ENCODE results near the gene TSHR. TPM values are rescaled to one million over a fixed set of nuclear protein-coding genes. Genes with fewer than 3 reads are reported as not detected.
"Not testable (repeated sequence)": the region's sequence is repeated elsewhere in the genome, so short reads cannot be mapped to it uniquely, and the experiment has no call there.

Gene TSHR
- total RNA-seq (2014; rRNA removed) (not detected in 2 replicates), Bru-seq, nascent RNA (percentile 2 among the genes with signal in this experiment), BruChase-seq, experiment 1, labeled RNA remaining after a 6-hour chase (percentile 1 among the genes with signal in this experiment), BruChase-seq, experiment 2, labeled RNA remaining after a 2-hour chase (percentile 1 among the genes with signal in this experiment)
- long read RNA-seq = 0 reads

DNA sequence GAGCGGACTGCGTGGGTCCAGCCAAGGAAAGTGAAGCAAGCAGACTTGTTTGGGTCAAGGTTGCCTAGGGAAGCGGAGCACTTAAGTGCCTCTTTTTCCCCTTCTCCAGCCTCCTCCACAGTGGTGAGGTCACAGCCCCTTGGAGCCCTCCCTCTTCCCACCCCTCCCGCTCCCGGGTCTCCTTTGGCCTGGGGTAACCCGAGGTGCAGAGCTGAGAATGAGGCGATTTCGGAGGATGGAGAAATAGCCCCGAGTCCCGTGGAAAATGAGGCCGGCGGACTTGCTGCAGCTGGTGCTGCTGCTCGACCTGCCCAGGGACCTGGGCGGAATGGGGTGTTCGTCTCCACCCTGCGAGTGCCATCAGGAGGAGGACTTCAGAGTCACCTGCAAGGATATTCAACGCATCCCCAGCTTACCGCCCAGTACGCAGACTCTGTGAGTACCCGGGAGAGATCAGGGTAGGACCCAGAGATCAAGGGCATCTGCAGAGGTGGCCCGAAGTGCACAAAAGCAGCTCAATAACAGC, at the start of gene TSHR:
TSS of gene TSHR (plus strand) at position 206 of the 526 bp plus-strand sequence. CDS start at position 266, 60 bp downstream.
- Histone ChIP-seq H4K20me1 (ENCODE audit: low read length) (no peaks in the 10 kb centered on the region), H3K27ac (ENCODE audit: low read length) (no peak within 1 kb of the TSS), H3K4me1 (ENCODE audit: insufficient read depth, low read length) (no peaks in the 10 kb centered on the region; the same call in 1 of the 2 replicates), H3K79me2 (ENCODE audit: low read length) (no peaks in the 10 kb centered on the region), H3K9ac (ENCODE audit: low read length) (no peak within 1 kb of the TSS), H3K9me3 (ENCODE audit: low read length) (no peaks in the 10 kb centered on the region), H3F3A (ENCODE audit: low read length, unreplicated experiment) (no peaks in the 10 kb centered on the region), H3K4me3 (ENCODE audit: low read length) (peak within 1 kb of the TSS; percentile 72), H3K9me2 (replicated peaks; ENCODE audit: low read length) (no peaks in the 10 kb centered on the region), H3K27me3 (ENCODE audit: low read length) (peaks cover 37% of the 10 kb centered on the region), H2AFZ (ENCODE audit: low read length) (peak within 1 kb of the TSS; percentile 97), H3K36me3 (ENCODE audit: low read depth, low read length) (no peaks in the 10 kb centered on the region), H3K4me2 (ENCODE audit: low read length) (peak within 1 kb of the TSS; percentile 99)
- POLR2A ChIA-PET (ENCODE audit: unreplicated experiment) = no interaction called here
- CTCF ChIA-PET = interaction anchor here (2.7 kb wide), 1 partner anchor 32 kb away, joined by 16 read pairs; no protein-coding TSS in a partner anchor
- no TSS peak for BruUV-seq (replicated peaks)
- DNase-seq = no peak
- TF ChIP-seq EZH2phosphoT487 (IDR thresholded peaks at IDR 0.05; ENCODE audit: borderline replicate concordance, low read length) (no peak), EZH2 (IDR thresholded peaks at IDR 0.05; ENCODE audit: low read length, unreplicated experiment) (no peak)
- TF ChIP-seq, protein P1, sequence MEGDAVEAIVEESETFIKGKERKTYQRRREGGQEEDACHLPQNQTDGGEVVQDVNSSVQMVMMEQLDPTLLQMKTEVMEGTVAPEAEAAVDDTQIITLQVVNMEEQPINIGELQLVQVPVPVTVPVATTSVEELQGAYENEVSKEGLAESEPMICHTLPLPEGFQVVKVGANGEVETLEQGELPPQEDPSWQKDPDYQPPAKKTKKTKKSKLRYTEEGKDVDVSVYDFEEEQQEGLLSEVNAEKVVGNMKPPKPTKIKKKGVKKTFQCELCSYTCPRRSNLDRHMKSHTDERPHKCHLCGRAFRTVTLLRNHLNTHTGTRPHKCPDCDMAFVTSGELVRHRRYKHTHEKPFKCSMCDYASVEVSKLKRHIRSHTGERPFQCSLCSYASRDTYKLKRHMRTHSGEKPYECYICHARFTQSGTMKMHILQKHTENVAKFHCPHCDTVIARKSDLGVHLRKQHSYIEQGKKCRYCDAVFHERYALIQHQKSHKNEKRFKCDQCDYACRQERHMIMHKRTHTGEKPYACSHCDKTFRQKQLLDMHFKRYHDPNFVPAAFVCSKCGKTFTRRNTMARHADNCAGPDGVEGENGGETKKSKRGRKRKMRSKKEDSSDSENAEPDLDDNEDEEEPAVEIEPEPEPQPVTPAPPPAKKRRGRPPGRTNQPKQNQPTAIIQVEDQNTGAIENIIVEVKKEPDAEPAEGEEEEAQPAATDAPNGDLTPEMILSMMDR (conservative IDR thresholded peaks at IDR 0.05; ENCODE audit: low read depth, low read length) = no peak
- intact Hi-C loops (cut with micrococcal nuclease) = loop anchor here (2.0 kb wide), 1 partner anchor 509 kb away; no protein-coding TSS in a partner anchor
- ATAC-seq = peak; percentile 5; the same call in 1 of the 2 replicates

DNA sequence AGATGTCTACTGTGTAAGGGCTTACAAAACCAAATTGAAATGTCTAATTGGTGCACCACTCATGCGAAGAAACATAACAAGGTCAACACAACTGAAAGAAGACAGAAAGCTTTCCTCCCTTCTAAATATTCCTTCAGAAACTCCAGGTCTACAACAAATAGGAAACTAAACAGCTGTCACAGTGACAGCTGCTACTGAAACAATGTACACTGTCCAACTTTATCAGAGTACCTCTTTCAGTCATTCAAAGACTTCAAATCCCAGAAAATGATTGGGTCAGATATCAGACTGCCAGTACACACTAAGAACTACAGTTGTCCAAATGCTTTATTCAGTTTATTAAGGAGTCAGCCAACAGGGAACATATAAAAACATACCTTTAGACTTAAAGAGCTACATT, 49.1 kb upstream of the TSHR start:
- ChIA-PET POLR2A (ENCODE audit: unreplicated experiment) (no interaction called here), CTCF (no interaction called here)
- H3K4me2 ChIP-seq (ENCODE audit: low read length) = no peak overlapping the region
- H3K9me3 ChIP-seq (ENCODE audit: low read length) = no peaks in the 10 kb centered on the region
- no peak overlapping the region for H3K27ac ChIP-seq (ENCODE audit: low read length)
- BruUV-seq (replicated peaks) = no TSS peak
- H3K9me2 ChIP-seq (replicated peaks; ENCODE audit: low read length) = no peaks in the 10 kb centered on the region
- no peaks in the 10 kb centered on the region for H3K79me2 ChIP-seq (ENCODE audit: low read length)
- H3K9ac ChIP-seq (ENCODE audit: low read length) = no peak overlapping the region
- peaks cover 6% of the 10 kb centered on the region for H3K4me1 ChIP-seq (ENCODE audit: insufficient read depth, low read length)
- no peaks in the 10 kb centered on the region for H3K27me3 ChIP-seq (ENCODE audit: low read length)
- intact Hi-C loops (cut with micrococcal nuclease) = no loop called here
- no peaks in the 10 kb centered on the region for H3F3A ChIP-seq (ENCODE audit: low read length, unreplicated experiment)
- H3K4me3 ChIP-seq (ENCODE audit: low read length) = no peak overlapping the region
- TF ChIP-seq EZH2 (IDR thresholded peaks at IDR 0.05; ENCODE audit: low read length, unreplicated experiment) (no peak), EZH2phosphoT487 (IDR thresholded peaks at IDR 0.05; ENCODE audit: borderline replicate concordance, low read length) (no peak)
- TF ChIP-seq, protein P1 (conservative IDR thresholded peaks at IDR 0.05; ENCODE audit: low read depth, low read length) = no peak
- ATAC-seq = no peak
- DNase-seq = no peak
- H2AFZ ChIP-seq (ENCODE audit: low read length) = no peak overlapping the region
- peaks cover 4% of the 10 kb centered on the region; the same call in 1 of the 2 replicates for H3K36me3 ChIP-seq (ENCODE audit: low read depth, low read length)
- no peaks in the 10 kb centered on the region for H4K20me1 ChIP-seq (ENCODE audit: low read length)

DNA sequence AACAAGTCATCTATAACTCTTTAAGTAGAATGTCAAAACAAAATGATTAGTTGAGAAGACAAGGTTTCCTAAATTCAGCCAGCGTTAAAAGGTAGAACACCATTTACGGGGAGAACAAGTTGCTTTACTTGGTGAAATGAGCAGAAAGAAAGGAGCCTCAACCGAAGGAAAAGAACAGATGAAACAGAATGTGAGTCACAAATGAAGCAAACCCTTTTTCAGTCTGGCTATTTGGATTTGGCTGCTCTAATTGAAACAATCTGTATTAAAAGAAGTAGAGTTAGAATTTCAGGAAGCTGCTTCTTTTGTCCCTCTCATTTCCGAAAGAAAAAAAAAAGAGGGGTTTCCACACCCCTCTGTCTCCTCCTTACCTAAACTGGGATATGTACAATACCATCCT, 48.5 kb upstream of the TSHR start:
- H3K4me2 ChIP-seq (ENCODE audit: low read length) = no peak overlapping the region
- H3K79me2 ChIP-seq (ENCODE audit: low read length) = no peaks in the 10 kb centered on the region
- no peak overlapping the region for H3K4me3 ChIP-seq (ENCODE audit: low read length)
- H3F3A ChIP-seq (ENCODE audit: low read length, unreplicated experiment) = no peaks in the 10 kb centered on the region
- no peak overlapping the region for H3K9ac ChIP-seq (ENCODE audit: low read length)
- ATAC-seq (no peak), DNase-seq (no peak)
- H2AFZ ChIP-seq (ENCODE audit: low read length) = no peak overlapping the region
- H3K27ac ChIP-seq (ENCODE audit: low read length) = no peak overlapping the region
- POLR2A ChIA-PET (ENCODE audit: unreplicated experiment) = no interaction called here
- no TSS peak for BruUV-seq (replicated peaks)
- H3K9me2 ChIP-seq (replicated peaks; ENCODE audit: low read length) = no peaks in the 10 kb centered on the region
- no peaks in the 10 kb centered on the region for H3K27me3 ChIP-seq (ENCODE audit: low read length)
- CTCF ChIA-PET = no interaction called here
- peaks cover 4% of the 10 kb centered on the region; the same call in 1 of the 2 replicates for H3K36me3 ChIP-seq (ENCODE audit: low read depth, low read length)
- TF ChIP-seq EZH2 (IDR thresholded peaks at IDR 0.05; ENCODE audit: low read length, unreplicated experiment) (no peak), EZH2phosphoT487 (IDR thresholded peaks at IDR 0.05; ENCODE audit: borderline replicate concordance, low read length) (no peak)
- TF ChIP-seq, protein P1 (conservative IDR thresholded peaks at IDR 0.05; ENCODE audit: low read depth, low read length) = no peak
- H3K9me3 ChIP-seq (ENCODE audit: low read length) = no peaks in the 10 kb centered on the region
- intact Hi-C loops (cut with micrococcal nuclease) = no loop called here
- no peaks in the 10 kb centered on the region for H3K4me1 ChIP-seq (ENCODE audit: insufficient read depth, low read length)
- H4K20me1 ChIP-seq (ENCODE audit: low read length) = no peaks in the 10 kb centered on the region

DNA sequence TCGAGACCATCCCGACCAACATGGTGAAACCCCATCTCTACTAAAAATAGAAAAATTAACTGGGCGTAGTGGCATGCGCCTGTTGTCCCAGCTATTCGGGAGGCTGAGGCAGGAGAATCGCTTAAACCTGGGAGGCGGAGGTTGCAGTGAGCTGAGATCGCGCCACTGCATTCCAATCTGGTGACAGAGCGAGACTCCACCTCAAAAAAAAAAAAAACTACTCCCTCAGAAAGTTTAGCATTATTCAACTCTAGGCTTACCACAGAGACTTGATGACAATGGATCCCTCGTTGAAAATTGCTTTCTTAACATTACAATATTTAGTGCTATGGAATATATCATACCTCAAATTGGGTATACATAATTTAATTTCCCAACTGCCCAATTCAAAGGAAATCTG, 43.4 kb upstream of the TSHR start:
- peaks cover 11% of the 10 kb centered on the region for H3K36me3 ChIP-seq (ENCODE audit: low read depth, low read length)
- not testable (repeated sequence) for H3K9me2 ChIP-seq (replicated peaks; ENCODE audit: low read length)

More for the DNA sequence above, 43.4 kb upstream of the TSHR start:
- H3K27ac ChIP-seq (ENCODE audit: low read length); ATAC-seq; H3K9me3 ChIP-seq (ENCODE audit: low read length); H2AFZ ChIP-seq (ENCODE audit: low read length); H3K9ac ChIP-seq (ENCODE audit: low read length); H3F3A ChIP-seq (ENCODE audit: low read length, unreplicated experiment); BruUV-seq (replicated peaks); H4K20me1 ChIP-seq (ENCODE audit: low read length); H3K4me1 ChIP-seq (ENCODE audit: insufficient read depth, low read length); H3K4me2 ChIP-seq (ENCODE audit: low read length); H3K27me3 ChIP-seq (ENCODE audit: low read length); H3K79me2 ChIP-seq (ENCODE audit: low read length); H3K4me3 ChIP-seq (ENCODE audit: low read length); intact Hi-C loops (cut with micrococcal nuclease); DNase-seq; CTCF ChIA-PET: not testable (repeated sequence)
- POLR2A ChIA-PET (ENCODE audit: unreplicated experiment) = interaction anchor here (0.6 kb wide), 1 partner anchor 20 kb away, joined by 7 read pairs; no protein-coding TSS in a partner anchor
